ENCODE measurements around the gene TTC34.
A peak's percentile ranks its signal among the peaks of the same experiment; 100 is the strongest.
"Not testable (repeated sequence)": the region's sequence is repeated elsewhere in the genome, so short reads cannot be mapped to it uniquely, and the experiment has no call there.

Gene TTC34

DNA sequence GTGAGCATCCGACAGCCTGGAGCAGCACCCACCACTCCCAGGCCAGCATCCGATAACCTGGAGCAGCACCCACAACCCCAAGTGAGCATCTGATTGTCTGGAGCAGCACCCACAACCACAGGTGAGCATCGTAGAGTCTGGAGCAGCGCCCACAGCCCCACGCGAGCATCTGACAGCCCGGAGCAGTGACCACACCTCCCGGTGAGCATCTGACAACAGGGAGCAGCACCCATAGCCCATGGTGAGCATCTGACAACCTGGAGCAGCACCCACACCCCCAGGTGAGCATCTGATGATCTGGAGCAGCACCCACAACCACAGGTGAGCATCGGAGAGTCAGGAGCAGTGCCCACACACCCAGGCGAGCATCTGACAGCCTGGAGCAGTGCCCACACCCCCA, 143.6 kb downstream of the TTC34 start:
- not testable (repeated sequence) for DNase-seq

- DNase-seq, result not testable (repeated sequence)
Observed at GRCh38 chr1:2657124-2657523, 144.4 kb downstream of the TTC34 start.

DNA sequence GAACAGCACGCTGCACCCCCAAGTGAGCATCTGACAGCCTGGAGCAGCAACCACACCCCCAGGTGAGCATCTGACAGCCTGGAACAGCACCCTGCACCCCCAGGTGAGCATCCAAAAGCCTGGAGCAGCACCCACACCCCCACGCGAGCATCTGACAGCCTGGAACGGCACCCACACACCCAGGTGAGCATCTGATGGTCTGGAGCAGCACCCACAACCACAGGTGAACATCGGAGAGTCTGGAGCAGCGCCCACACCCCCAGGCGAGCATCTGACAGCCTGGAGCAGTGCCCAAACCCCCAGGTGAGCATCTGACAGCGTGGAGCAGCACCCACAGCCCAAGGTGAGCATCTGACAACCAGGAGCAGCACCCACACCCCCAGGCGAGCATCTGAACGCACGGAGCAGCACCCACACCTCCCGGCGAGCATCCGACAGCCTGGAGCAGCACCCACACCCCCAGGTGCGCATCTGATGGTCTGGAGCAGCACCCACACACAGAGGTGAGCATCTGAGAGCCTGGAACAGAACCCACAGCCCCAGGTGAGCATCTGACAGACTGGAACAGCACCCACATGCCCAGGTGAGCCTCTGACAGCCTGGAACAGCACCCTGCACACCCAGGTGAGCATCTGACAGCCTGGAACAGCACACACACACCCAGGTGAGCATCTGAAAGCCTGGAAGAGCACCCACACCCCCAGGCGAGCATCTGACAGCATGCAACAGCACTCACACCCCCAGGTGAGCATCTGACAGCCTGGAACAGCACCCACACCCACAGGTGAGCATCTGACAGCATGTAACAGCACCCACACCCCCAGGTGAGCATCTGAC, 145.7 kb downstream of the TTC34 start:
- peak in 1 of 4 experiments; percentile 19 for DNase-seq

DNA sequence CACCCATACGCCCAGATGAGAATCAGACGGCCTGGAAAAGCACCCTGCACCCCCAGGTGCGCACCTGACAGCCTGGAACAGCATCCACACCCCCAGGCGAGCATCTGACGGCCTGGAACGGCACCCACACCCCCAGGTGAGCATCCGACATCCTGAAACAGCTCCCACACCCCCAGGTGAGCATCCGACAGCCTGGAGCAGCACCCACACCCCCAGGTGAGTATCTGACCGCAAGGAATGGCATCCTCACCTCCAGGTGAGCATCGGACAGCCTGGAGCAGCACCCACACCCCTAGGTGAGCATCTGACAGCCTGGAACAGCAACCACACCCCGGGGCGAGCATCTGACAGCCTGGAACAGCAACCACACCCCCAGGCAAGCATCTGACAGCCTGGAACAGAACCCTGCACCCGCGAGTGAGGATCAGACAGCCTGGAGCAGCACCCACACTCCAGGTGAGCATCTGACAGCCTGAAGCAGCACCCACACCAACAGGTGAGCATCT, 147.0 kb downstream of the TTC34 start:
- not testable (repeated sequence) for DNase-seq

DNA sequence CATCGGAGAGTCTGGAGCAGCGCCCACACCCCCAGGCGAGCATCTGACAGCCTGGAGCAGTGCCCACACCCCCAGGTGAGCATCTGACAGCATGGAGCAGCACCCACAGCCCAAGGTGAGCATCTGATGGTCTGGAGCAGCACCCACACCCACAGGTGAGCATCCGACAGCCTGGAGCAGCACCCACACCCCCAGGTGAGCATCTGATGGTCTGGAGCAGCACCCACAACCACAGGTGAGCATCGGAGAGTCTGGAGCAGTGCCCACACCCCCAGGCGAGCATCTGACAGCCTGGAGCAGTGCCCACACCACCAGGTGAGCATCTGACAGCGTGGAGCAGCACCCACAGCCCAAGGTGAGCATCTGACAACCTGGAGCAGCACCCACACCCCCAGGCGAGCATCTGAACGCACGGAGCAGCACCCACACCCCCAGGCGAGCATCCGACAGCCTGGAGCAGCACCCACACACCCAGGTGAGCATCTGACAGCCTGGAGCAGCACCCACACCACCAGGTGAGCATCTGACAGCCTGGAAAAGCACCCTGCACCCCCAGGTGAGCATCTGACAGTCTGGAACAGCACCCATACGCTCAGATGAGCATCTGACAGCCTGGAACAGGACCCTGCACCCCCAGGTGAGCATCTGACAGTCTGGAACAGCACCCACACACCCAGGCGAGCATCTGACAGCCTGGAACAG, 147.6 kb downstream of the TTC34 start:
- DNase-seq, result peak in 1 of 4 experiments; percentile 47

DNA sequence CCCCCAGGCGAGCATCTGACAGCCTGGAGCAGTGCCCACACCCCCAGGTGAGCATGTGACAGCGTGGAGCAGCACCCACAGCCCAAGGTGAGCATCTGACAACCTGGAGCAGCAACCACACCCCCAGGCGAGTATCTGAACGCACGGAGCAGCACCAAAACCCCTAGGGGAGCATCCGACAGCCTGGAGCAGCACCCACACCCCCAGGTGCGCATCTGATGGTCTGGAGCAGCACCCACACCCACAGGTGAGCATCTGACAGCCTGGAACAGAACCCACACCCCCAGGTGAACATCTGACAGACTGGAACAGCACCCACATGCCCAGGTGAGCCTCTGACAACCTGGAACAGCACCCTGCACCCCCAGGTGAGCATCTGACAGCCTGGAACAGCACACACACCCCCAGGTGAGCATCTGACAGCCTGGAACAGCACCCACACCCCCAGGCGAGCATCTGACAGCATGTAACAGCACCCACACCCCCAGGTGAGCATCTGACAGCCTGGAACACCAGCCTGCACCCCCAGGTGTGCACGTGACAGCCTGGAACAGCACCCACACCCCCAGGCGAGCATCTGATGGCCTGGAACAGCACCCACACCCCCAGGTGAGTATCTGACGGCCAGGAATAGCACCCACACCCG, 148.4 kb downstream of the TTC34 start:
- peak in 1 of 4 experiments; percentile 36 for DNase-seq

DNA sequence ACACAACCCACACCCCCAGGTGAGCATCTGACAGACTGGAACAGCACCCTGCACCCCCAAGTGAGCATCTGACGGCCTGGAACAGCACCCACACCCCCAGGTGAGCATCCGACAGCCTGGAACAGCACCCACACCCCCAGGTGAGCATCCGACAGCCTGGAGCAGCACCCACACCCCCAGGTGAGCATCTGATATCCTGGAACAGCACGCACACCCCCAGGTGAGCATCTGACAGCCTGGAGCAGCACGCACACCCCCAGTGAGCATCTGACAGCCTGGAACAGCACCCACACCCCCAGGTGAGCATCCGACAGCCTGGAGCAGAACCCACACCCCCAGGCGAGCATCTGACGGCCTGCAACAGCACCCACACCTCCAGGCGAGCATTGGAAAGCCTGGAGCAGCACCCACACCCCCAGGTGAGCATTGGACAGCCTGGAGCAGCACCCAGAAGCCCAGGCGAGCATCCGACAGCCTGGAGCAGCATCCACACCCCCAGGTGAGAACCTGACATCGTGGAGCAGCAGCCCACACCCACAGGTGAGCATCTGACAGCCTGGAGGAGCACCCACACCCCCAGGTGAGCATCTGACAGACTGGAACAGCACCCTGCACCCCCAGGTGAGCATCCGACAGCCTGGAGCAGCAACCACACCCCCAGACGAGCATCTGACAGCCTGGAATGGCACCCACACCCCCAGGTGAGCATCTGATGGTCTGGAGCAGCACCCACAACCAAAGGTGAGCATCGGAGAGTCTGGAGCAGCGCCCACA, 149.2 kb downstream of the TTC34 start:
- not testable (repeated sequence) for DNase-seq

GRCh38 chr1:2650967-2651645, 150.4 kb downstream of the TTC34 start:
- no peak for DNase-seq

- DNase-seq, result no peak
Observed at GRCh38 chr1:2646837-2647236, 154.7 kb downstream of the TTC34 start.

- DNase-seq, result no peak
Observed at GRCh38 chr1:2645776-2646175, 155.7 kb downstream of the TTC34 start.

GRCh38 chr1:2645143-2645542, 156.3 kb downstream of the TTC34 start:
- no peak for DNase-seq

GRCh38 chr1:2644591-2645101, 156.8 kb downstream of the TTC34 start:
- no peak for DNase-seq

DNA sequence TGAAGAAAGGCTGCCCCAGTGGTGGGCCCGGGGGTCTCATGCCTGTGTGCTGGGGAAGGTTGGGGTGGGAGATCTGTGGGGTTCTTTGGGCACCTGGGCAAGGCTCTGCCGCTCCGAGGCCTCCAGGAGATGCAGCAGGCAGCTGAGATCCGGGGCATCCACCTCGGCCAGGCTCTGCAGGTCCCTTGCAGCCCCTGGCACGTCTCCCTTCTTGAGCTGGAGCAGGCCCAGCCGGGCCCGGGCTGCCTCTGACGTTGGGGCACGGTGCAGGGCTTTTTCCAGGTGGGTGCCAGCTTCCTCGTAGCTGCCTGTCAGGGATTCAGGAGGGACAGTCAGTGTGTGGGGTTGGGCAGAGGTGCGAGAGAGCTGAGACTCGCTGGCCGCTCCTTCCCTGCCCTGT, 157.3 kb downstream of the TTC34 start:
- DNase-seq, result no peak

GRCh38 chr1:2643414-2644077, 157.9 kb downstream of the TTC34 start:
- DNase-seq, result no peak

DNA sequence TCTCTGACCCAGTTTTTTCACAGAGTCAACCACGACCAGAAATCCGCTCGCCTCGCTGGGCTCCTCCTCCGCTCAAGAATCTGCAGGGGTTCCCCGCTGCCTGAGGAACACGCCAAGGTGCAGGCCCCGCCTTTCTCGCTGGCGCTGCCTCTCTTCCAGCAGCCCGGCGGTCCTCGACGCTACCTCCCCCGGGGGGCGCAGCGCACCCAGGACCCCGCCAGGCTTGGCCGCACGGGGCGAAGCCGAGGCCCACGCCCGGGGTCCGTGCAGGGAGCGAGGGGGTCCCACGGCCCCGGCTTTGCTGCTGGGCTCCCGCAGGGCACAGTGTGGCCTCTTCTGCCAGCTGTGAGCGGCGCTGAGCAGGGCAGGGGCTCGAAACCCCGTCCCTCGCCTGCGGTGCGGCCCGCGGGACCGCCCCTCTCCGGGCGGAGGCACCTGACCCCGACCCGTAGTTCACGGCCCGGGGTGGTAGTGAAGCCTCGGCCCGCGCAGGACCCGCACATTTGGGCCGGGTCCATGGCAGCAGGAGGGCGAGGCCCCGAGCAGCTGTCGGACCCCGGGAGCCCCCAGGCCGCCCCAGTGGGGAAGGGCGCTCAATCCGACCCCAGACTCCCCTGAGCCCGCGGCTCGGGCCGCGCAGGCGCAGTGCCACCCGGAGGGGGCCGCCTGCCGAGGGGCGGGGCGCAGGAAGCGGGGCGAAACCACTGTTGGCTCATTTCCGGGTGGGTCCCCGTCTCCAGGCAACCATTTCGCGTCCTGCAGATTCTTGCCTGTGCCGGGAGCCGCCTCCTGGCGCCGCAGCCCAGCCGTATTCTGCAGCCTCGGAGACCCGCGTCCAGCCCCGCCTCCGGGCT, 158.7 kb downstream of the TTC34 start:
- peak; percentile 79 to 91 (median 83) for DNase-seq

DNA sequence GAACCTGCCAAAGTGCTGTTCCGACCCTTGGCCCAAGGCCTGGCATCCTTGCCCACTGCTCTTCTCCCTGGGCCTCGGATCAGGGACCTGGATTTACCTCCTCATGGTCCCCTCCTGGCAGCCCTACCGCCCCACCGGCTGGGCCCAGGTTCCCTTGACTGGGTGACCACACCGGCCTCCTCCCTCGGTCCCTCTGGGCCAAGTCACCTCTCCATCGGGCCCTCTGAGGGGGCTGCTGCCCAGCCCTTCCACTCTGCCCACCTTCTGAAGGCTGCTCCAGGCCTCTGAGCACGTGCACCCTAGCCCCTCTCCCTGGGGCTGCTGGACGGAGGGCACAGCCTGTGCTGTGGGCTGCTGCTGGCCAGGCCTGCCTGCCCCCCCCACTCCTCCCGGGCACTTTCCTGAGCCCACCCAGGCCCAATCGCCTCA, 159.3 kb downstream of the TTC34 start:
- no peak for DNase-seq

- DNase-seq, result no peak
Observed at GRCh38 chr1:2641381-2642130, 159.9 kb downstream of the TTC34 start.

- no peak for DNase-seq
Observed at GRCh38 chr1:2640626-2641025, 160.9 kb downstream of the TTC34 start.

Data from activated naive CD4-positive, alpha-beta T cell (primary cell).